T1000 (cell line): Measurements from ENCODE around the gene SLC6A18.

ENCODE experiments used
- DNase-seq: peaks from one replicate; lab custom pipeline; 2025; ENCODE audit warnings: mixed read lengths; lab: John Stamatoyannopoulos, UW

SLC6A18 gene, protein sequence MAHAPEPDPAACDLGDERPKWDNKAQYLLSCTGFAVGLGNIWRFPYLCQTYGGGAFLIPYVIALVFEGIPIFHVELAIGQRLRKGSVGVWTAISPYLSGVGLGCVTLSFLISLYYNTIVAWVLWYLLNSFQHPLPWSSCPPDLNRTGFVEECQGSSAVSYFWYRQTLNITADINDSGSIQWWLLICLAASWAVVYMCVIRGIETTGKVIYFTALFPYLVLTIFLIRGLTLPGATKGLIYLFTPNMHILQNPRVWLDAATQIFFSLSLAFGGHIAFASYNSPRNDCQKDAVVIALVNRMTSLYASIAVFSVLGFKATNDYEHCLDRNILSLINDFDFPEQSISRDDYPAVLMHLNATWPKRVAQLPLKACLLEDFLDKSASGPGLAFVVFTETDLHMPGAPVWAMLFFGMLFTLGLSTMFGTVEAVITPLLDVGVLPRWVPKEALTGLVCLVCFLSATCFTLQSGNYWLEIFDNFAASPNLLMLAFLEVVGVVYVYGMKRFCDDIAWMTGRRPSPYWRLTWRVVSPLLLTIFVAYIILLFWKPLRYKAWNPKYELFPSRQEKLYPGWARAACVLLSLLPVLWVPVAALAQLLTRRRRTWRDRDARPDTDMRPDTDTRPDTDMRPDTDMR

GRCh38 chr5:1225081-1225480 is at the start of gene SLC6A18:
TSS of gene SLC6A18 (plus strand) at chr5:1225381. CDS start at chr5:1225478, 97 bp downstream.
- no peak for DNase-seq

- no peak for DNase-seq
Observed at GRCh38 chr5:1175801-1176472, 49.2 kb upstream of the SLC6A18 start.

GRCh38 chr5:1176473-1177391 is 48.4 kb upstream of the SLC6A18 start:
- DNase-seq: no peak

DNA sequence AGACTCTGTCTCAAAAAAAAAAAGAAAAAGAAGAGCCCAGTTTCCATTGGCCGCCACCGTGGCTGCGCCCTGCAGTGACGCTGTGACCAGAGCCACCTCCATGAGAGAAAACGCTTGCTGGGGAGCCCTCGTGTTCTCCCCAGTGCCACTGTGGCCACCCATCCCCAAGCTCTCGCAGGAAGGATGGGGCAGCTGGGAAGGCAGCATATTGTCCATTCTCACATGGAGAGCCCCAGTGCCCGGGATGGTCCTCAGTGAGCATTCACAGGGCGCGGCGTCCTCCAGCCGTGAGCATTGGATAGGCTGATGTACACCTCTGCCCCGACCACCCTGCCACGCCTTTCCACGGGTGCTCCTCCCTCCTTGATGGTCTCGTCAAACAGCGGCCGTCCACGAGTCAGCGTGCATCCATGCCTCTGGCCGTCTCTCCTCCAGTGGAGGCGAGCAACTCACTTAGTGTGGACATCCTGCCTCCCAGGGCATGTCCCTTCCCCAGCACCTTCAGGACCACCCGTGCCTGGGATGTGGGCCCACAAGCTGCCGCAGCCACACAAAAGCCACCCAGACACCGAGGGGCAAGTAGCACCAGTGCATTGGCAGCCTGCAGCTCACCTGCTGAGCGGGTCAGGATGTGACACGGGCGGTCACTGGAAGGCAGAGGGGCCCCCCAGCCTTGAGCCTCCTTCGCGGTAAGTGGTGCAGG is 47.2 kb upstream of the SLC6A18 start:
- no peak for DNase-seq

- no peak for DNase-seq
Observed at GRCh38 chr5:1178529-1179382, 46.4 kb upstream of the SLC6A18 start.

DNA sequence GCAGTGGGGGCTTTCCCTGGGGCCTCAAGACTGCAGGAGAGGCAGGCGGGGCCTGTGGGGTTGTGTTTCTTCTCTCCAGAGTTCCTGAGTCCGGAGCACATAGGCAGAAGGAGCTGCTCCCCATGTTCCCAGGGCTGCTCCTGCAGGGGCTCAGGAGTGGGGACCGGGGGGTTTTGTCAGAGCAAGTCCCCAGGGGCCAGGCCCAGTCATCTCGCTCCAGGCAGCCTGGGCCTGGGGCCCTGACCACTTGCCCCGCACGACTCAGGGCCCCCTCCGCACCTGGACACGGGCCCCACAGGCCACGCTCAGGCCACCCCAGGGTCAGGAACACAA is 45.8 kb upstream of the SLC6A18 start:
- no peak for DNase-seq

GRCh38 chr5:1180096-1180495 is 45.1 kb upstream of the SLC6A18 start:
- no peak for DNase-seq

- DNase-seq: no peak
Observed at GRCh38 chr5:1180841-1181271, 44.3 kb upstream of the SLC6A18 start.

GRCh38 chr5:1181451-1182359 is 43.5 kb upstream of the SLC6A18 start:
- no peak for DNase-seq

GRCh38 chr5:1182360-1182632 is 42.9 kb upstream of the SLC6A18 start:
- DNase-seq: no peak

DNA sequence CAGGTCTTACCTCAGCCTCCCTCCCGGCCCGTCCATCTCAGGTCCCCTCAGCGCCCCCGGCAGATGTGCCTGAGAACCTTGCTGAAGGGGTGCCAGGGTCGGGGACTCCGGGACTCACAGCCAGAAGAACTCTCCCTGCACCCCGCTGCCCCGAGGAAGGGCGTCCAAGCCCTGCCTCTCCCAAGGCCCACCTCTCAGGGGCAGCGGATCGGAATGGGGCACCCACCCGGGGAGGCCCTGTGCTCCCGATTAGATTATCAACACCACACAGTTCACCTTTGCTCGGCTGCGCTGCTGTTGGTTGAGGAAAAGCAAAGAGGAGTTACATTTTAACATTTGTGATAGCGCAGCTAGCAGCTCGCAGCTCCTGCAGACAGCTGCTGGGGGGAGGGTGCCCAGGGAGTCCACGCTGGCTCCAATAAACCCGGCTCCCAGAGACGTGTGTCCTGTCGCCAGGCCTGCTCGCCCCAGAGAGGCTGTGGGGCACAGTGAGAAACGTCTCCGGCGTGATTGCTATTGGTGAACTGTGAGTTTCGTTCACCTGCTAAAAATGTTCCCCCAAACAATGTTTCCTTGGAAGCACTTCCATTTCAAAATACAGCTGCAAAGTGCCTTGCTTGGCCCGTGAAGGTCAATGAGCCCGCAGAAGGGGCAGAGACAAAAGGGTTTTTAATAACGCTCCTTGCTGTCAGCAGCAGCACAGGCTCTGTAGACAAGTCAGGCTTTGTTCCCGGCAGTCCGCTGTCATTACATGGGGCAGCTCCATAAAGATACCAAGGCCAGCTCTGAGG is 42.4 kb upstream of the SLC6A18 start:
- DNase-seq: no peak

GRCh38 chr5:1183424-1184162 is 41.6 kb upstream of the SLC6A18 start:
- DNase-seq: no peak

GRCh38 chr5:1184163-1184470 is 41.1 kb upstream of the SLC6A18 start:
- DNase-seq: no peak

GRCh38 chr5:1184481-1184880 is 40.7 kb upstream of the SLC6A18 start:
- no peak for DNase-seq

GRCh38 chr5:1185038-1185627 is 40.0 kb upstream of the SLC6A18 start:
- DNase-seq: no peak

DNA sequence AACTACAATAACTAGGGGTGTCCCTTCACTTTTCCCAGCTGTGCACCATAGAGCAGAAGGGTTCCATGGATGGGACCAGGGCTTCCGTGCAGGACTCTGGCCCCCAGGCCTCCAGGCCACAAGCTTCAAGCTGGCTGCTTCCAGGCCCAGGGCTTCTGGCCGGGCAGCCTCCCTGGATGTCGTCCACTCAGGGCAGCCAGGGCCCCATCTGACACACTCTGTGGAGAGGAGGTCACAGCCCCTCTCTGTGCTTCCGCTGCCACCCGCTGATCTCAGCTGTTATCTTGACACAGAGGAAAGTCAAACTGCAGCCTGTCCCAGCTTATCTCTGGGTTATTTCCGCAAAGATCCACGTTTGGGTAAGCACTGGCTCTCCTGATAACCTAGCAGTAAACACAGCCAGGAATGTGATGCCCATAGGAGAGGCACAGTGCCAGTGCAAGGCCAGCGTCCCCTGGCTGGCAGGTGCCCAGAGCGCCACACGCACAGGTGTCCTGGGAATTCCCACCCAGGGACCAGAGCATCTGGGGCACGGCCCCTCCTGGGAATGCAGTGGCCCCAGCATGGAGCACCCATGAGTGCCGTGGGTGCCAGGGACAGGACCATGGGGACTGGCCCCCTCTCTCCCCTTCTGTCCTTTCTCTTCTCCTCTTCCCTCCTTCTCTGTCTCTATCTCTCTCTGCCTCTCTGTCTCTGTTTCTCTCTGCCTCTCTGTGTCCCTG is 39.4 kb upstream of the SLC6A18 start:
- DNase-seq: no peak
